NCI-H460 (cell line): ENCODE results near the gene BCL2L13. TPM values are rescaled to one million over a fixed set of nuclear protein-coding genes. Genes with fewer than 3 reads are reported as not detected.

Experiments used
- DNase-seq: peaks from one replicate; pipeline ENCODE4 v3.0.0-alpha.2; 2016; ENCODE audit warnings: low read depth; ENCODE audit errors: extremely low read depth
- total RNA-seq: library from RNA; depleted of rRNA; stranded (reverse); fragments of >200 nt; shearing (Covaris generic); gene quantifications from 2 replicates; pipeline ENCODE4 v1.2.3, GENCODE V29; 2014

Gene BCL2L13
- total RNA-seq, 1 experiment from 2014 or later: 65.4 TPM

GRCh38 chr22:17725500-17725796 lies 86.9 kb downstream of the BCL2L13 start:
- DNase-seq: no peak

GRCh38 chr22:17726006-17726927 lies 87.7 kb downstream of the BCL2L13 start:
- DNase-seq: no peak

GRCh38 chr22:17726928-17727897 lies 88.7 kb downstream of the BCL2L13 start:
- no peak for DNase-seq

- no peak for DNase-seq
Observed at GRCh38 chr22:17728786-17729185, 90.2 kb downstream of the BCL2L13 start.

- no peak for DNase-seq
Observed at GRCh38 chr22:17729561-17729960, 91.0 kb downstream of the BCL2L13 start.

GRCh38 chr22:17732251-17732854 lies 93.8 kb downstream of the BCL2L13 start:
- DNase-seq: no peak

- no peak for DNase-seq
Observed at GRCh38 chr22:17733466-17733865, 94.9 kb downstream of the BCL2L13 start.

GRCh38 chr22:17734187-17734586 lies 95.6 kb downstream of the BCL2L13 start:
- DNase-seq: no peak

GRCh38 chr22:17738386-17739128 lies 100.0 kb downstream of the BCL2L13 start:
- DNase-seq: no peak

- DNase-seq: no peak
Observed at GRCh38 chr22:17739196-17739975, 100.8 kb downstream of the BCL2L13 start.

- DNase-seq: no peak
Observed at GRCh38 chr22:17741866-17742526, 103.4 kb downstream of the BCL2L13 start.

GRCh38 chr22:17742527-17742902 lies 104.0 kb downstream of the BCL2L13 start:
- peak; percentile 56 for DNase-seq

GRCh38 chr22:17743661-17744411 lies 105.3 kb downstream of the BCL2L13 start:
- no peak for DNase-seq

GRCh38 chr22:17744430-17744829 lies 105.9 kb downstream of the BCL2L13 start:
- DNase-seq: no peak

- no peak for DNase-seq
Observed at GRCh38 chr22:17746916-17747315, 108.4 kb downstream of the BCL2L13 start.

GRCh38 chr22:17748555-17749353 lies 110.2 kb downstream of the BCL2L13 start:
- DNase-seq: no peak

- no peak for DNase-seq
Observed at GRCh38 chr22:17749605-17750395, 111.2 kb downstream of the BCL2L13 start.
